Effector memory CD4-positive, alpha-beta T cell (primary cell): Measurements from ENCODE around the gene DARS1.

Experiments used
- DNase-seq, 3 donors: peaks; one replicate each; pipeline ENCODE4 v3.0.0-alpha.2; 2020
- H3K27ac ChIP-seq: 2 replicates; pipeline ENCODE4 v1.7.0; 2013; ENCODE audit warnings: mild to moderate bottlenecking, low read length, moderate library complexity; ENCODE audit not compliant: insufficient read depth, poor library complexity, severe bottlenecking
- H3K27me3 ChIP-seq: replicated peaks from 2 replicates; pipeline ENCODE4 v1.7.0; 2013; ENCODE audit warnings: mild to moderate bottlenecking, low read length; ENCODE audit not compliant: insufficient read depth, control insufficient read depth, poor library complexity, severe bottlenecking
- H3K36me3 ChIP-seq: 2 replicates; pipeline ENCODE4 v1.7.0; 2013; ENCODE audit warnings: mild to moderate bottlenecking, low read length, moderate library complexity; ENCODE audit not compliant: control insufficient read depth, insufficient read depth
- H3K4me1 ChIP-seq: 2 replicates; pipeline ENCODE4 v1.7.0; 2013; ENCODE audit warnings: low read length, mild to moderate bottlenecking; ENCODE audit not compliant: control insufficient read depth, insufficient read depth, poor library complexity, severe bottlenecking
- H3K4me3 ChIP-seq: 2 replicates; pipeline ENCODE4 v1.7.0; 2013; ENCODE audit warnings: low read length, low read depth, mild to moderate bottlenecking; ENCODE audit not compliant: insufficient read depth, poor library complexity, severe bottlenecking
- H3K9me3 ChIP-seq: 2 replicates; pipeline ENCODE4 v1.7.0; 2013; ENCODE audit warnings: mild to moderate bottlenecking, low read length, moderate library complexity; ENCODE audit not compliant: control insufficient read depth

Gene DARS1

DNA sequence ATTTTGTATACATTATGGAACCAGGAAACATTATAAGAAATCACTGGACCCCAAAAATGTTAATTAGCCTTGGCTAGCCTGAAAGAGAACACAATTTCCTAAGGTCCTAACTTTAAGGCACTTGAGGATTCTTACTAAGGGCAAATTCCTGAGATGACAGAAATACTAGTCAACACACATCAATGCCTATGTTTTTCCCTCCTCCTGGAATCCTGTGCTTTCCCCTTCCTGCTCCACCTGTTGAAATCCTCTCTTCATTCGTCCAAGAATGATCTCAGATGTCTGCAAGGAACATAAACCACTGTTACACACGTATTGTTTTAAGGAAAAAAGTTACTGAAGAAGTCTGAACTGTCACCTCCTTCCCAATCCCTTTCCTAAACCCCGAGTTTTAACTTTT lies 21.2 kb upstream of the DARS1 start:
- H3K36me3 ChIP-seq = no peaks in the 10 kb centered on the region
- no peak overlapping the region for H3K27ac ChIP-seq

DNA sequence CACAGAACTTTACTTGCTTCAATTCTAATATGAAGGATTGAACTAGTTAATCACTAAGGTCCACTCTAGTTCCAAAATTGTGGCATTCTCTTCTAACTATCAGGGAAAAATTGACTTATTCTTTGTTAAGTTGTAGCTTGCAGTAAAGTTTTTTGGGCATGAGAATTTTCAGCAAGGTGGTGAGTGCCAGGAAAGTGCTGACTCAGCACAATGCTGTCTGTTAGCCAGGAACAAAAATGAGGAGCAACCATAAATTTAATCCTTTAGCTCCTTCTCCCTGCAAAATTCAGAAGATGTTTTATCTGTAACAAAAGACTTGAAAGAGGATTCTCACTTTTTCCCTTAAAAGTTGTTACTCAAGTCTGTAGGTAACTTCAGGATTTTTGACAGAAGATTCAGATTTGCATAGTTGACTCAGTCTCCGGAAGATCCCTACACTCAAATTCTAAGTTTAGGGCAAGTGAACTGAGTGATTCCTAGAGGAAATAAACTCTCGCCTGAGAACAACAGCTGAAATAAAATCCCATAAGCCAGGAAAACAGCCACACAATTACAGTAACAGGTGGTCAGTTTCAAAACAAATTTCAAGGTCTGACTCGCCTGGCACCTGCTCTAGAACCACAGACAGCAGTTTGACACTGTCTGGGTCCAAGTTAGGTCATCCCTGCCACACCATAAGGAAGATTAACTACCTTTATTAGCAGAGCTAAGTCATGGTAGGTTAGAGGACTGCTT lies 20.2 kb upstream of the DARS1 start:
- H3K36me3 ChIP-seq = no peaks in the 10 kb centered on the region
- H3K27me3 ChIP-seq = no peaks in the 10 kb centered on the region
- H3K4me3 ChIP-seq = no peak overlapping the region
- no peak for DNase-seq
- H3K4me1 ChIP-seq = peaks cover 10% of the 10 kb centered on the region
- no peaks in the 10 kb centered on the region for H3K9me3 ChIP-seq
- H3K27ac ChIP-seq = no peak overlapping the region

More for the DNA sequence above, 21.2 kb upstream of the DARS1 start:
- Histone ChIP-seq H3K4me1 (peaks cover 10% of the 10 kb centered on the region), H3K27me3 (no peaks in the 10 kb centered on the region), H3K4me3 (no peak overlapping the region), H3K9me3 (no peaks in the 10 kb centered on the region)
- DNase-seq = no peak

DNA sequence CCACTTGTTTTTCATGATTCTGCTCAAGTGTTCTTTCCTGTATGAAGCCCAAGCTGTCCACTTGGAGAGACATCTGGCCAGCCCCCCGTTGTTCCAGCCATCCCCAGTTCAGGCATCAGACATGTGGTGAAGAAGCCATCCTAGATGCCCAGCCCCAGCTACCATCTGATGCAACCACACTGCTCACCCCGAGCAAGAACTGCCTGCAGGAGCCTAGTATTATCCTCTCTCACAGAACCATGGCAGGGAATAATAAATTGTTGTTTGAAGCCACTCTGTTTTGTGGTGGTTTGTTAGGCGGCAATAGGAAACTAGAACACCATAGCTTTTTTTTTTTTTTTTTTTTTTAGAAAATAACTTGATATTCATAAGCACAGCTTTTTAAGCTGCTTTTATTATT lies 19.5 kb upstream of the DARS1 start:
- H3K4me3 ChIP-seq = no peak overlapping the region
- no peaks in the 10 kb centered on the region for H3K36me3 ChIP-seq
- DNase-seq = no peak
- peaks cover 10% of the 10 kb centered on the region for H3K4me1 ChIP-seq
- H3K9me3 ChIP-seq = no peaks in the 10 kb centered on the region
- no peak overlapping the region for H3K27ac ChIP-seq
- H3K27me3 ChIP-seq = no peaks in the 10 kb centered on the region

DNA sequence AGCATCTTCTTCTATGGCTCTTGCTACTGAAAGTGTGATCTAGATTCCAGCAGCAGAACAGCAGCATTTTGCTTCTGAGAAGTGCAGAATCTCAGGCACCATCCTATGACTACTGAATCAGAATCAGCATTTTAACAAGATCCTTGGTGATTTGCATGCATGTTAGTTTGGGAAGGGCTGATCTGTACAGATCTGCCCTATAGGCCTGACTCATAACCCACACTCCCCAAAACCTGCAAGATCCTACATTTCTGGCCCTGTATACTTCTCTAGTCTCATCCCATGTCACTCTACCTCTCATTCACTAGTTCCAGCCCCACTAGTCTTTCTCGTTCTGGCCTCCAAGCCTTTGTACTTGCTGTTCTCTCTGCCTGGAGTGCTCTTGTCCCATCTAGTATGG lies 15.7 kb upstream of the DARS1 start:
- H3K9me3 ChIP-seq = no peaks in the 10 kb centered on the region
- DNase-seq = no peak
- no peaks in the 10 kb centered on the region for H3K27me3 ChIP-seq
- no peak overlapping the region for H3K27ac ChIP-seq
- H3K36me3 ChIP-seq = no peaks in the 10 kb centered on the region
- no peak overlapping the region for H3K4me3 ChIP-seq
- peaks cover 5% of the 10 kb centered on the region for H3K4me1 ChIP-seq

DNA sequence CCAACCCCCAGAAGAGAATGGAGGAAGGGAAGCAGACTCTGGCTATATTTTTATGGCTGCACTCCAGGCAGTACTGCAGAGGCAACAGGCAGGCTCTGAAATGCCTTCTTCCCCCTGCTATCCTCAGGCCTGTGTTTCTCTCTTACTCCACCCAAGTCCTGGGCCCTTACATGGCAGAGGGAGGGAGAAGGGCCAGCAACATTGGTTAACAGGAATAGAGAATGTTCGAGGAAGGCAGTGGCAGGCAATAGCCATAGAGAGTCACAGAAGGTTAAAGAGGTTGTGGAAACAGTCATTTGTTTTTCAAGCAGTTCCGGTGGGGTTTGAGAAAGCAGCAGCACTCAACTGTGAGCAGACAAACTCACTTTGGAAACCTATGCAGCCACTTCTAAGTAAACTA lies 15.1 kb upstream of the DARS1 start:
- Histone ChIP-seq H3K4me3 (no peak overlapping the region), H3K27ac (no peak overlapping the region), H3K9me3 (no peaks in the 10 kb centered on the region), H3K4me1 (peaks cover 5% of the 10 kb centered on the region), H3K36me3 (no peaks in the 10 kb centered on the region), H3K27me3 (no peaks in the 10 kb centered on the region)
- DNase-seq = no peak

DNA sequence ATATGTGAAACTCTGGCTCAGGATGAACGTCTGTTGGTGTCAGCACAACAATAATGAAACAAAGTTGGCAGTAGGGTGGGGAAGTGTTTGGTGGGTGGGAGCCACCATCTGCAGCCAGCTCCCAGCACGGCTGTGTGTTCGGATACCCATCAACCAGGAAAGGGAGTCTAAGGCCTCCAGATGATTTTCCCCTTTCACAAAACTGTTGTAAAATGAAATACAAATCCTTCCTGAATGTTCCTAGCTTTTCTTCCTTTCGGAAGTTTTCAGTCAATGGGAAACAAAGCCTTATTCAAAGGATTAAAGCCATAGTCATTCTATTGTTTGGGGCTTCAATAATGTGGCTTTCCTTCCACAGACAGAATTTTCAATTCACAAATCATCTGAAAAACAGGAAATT lies 14.5 kb upstream of the DARS1 start:
- no peaks in the 10 kb centered on the region for H3K36me3 ChIP-seq
- H3K27me3 ChIP-seq = no peaks in the 10 kb centered on the region
- no peak overlapping the region for H3K4me3 ChIP-seq
- H3K9me3 ChIP-seq = no peaks in the 10 kb centered on the region
- no peak overlapping the region for H3K27ac ChIP-seq
- peaks cover 5% of the 10 kb centered on the region for H3K4me1 ChIP-seq
- DNase-seq = no peak

DNA sequence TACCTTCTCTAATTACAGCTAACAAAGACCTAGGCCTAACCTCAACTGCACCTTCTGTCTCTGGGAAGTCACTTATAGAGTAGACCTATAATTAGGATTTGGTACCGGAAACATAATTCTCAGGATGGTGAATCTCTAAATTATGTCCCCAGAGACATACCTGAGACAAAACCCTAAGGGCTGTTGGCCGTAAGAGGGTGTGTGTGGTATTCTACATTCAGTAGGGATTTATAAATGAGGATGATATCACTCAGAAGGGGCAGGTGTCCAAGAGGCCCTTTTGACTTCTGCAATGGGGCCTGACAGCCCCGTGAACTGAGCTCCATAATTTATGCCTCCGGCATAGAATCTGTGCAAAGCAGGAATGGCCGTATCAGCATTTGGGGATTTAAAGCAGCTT lies 13.5 kb upstream of the DARS1 start:
- Histone ChIP-seq H3K27me3 (no peaks in the 10 kb centered on the region), H3K9me3 (no peaks in the 10 kb centered on the region), H3K36me3 (no peaks in the 10 kb centered on the region), H3K4me3 (no peak overlapping the region), H3K27ac (no peak overlapping the region), H3K4me1 (peaks cover 3% of the 10 kb centered on the region)
- no peak for DNase-seq

DNA sequence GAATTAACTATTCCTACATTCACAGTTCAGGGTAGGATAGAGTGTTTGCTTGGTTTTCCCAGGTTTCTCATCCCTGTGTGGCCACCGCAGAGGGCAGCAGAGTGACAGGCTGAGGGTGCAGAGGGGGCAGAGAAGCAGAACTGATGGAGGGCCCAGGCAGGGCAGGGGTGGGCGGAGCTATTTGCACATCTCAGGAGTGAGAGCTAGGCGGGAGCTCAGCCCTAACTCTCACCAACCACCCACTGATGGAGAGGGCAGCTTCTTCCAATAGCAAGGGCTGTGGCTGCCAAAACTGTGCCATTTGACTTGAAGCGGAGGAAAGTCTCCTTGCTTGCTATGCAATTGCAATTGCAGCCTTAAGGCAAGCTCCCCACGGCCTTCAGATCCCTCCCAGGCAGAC lies 12.0 kb upstream of the DARS1 start:
- Histone ChIP-seq H3K4me3 (no peak overlapping the region), H3K27ac (no peak overlapping the region), H3K4me1 (no peaks in the 10 kb centered on the region), H3K36me3 (no peaks in the 10 kb centered on the region), H3K9me3 (no peaks in the 10 kb centered on the region), H3K27me3 (no peaks in the 10 kb centered on the region)
- DNase-seq = no peak

DNA sequence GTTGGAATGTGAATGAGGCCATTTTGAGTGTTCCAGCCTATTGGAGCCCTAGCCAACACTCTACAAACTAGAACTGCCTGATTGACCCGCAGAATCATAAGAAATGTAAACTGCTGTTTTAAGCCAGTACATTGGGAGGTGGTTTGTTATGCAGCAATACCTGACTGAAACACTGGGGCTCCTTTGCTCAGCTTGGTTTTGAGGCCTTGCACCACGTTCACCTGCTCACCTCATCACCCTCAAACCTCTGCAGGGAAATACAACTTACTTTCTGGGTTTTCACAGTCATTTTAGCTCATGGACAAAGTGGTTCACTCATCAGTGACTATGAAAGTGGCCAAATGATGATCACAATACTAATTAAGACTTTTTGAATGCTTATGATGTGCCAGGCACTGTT lies 10.9 kb upstream of the DARS1 start:
- no peak for DNase-seq
- no peaks in the 10 kb centered on the region for H3K9me3 ChIP-seq
- no peaks in the 10 kb centered on the region for H3K27me3 ChIP-seq
- H3K27ac ChIP-seq = no peak overlapping the region
- H3K4me3 ChIP-seq = no peak overlapping the region
- H3K36me3 ChIP-seq = no peaks in the 10 kb centered on the region
- H3K4me1 ChIP-seq = no peaks in the 10 kb centered on the region

DNA sequence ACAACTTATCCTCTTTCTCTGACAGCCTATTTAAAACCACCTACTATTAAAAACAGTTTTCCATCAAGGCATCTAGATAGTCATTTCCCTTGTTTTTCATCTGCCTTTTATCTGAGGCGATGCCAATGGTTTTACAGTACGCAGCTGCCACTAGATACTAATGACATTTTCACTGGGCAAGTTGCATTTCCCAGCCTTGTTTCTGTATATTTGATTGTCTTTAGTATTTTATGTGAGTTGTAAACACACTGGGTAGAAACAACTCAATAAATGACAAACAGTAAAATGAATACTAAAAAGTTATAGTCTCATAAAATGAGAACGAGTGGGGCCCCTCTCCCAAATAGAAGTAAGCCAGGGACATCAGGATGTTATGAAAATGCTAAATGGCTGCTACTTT lies 8.9 kb upstream of the DARS1 start:
- H3K36me3 ChIP-seq = no peaks in the 10 kb centered on the region
- no peaks in the 10 kb centered on the region for H3K4me1 ChIP-seq
- no peak for DNase-seq

More for the DNA sequence above, 8.9 kb upstream of the DARS1 start:
- H3K4me3 ChIP-seq = no peak overlapping the region
- H3K27me3 ChIP-seq = no peaks in the 10 kb centered on the region
- no peaks in the 10 kb centered on the region for H3K9me3 ChIP-seq
- H3K27ac ChIP-seq = no peak overlapping the region
